ENCODE results near the gene RABAC1.

DNA sequence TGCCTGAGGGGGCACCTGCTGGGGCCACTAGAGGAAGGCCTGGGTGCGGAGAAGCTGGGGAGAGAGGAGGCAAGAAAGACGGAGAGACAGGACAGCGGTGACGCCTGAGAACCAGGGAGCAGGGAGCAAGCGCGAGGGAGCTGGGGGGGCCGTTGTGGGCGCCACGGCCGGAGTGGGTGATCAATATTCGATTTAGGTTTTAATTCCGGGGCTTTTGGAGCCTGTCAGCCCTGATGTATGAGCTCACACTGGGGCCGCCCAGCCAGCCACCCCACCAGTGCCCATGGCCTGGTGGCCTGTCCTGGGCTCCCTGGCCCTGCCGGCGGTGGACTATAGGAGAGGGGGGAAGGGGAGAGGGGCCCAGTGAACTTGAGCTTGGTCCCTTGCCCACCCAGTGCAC is 22.2 kb downstream of the RABAC1 start:
- TF ChIP-seq POLR2A (IDR thresholded peaks at IDR 0.05), result no peak
- TF ChIP-seq, protein P1, sequence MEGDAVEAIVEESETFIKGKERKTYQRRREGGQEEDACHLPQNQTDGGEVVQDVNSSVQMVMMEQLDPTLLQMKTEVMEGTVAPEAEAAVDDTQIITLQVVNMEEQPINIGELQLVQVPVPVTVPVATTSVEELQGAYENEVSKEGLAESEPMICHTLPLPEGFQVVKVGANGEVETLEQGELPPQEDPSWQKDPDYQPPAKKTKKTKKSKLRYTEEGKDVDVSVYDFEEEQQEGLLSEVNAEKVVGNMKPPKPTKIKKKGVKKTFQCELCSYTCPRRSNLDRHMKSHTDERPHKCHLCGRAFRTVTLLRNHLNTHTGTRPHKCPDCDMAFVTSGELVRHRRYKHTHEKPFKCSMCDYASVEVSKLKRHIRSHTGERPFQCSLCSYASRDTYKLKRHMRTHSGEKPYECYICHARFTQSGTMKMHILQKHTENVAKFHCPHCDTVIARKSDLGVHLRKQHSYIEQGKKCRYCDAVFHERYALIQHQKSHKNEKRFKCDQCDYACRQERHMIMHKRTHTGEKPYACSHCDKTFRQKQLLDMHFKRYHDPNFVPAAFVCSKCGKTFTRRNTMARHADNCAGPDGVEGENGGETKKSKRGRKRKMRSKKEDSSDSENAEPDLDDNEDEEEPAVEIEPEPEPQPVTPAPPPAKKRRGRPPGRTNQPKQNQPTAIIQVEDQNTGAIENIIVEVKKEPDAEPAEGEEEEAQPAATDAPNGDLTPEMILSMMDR (IDR thresholded peaks at IDR 0.05), result no peak
- no peak for TF ChIP-seq EP300 (IDR thresholded peaks at IDR 0.05)

Measured in tibial nerve (tissue), 4 donors.